HUES6 (cell line): ENCODE results near the gene USP36.
"Not testable (repeated sequence)": the region's sequence is repeated elsewhere in the genome, so short reads cannot be mapped to it uniquely, and the experiment has no call there.

ENCODE experiments used
- H3K27ac ChIP-seq: 2 replicates; pipeline ENCODE4 v1.7.0; 2013; ENCODE audit warnings: low read depth, mild to moderate bottlenecking, low read length, inconsistent platforms
- H3K27me3 ChIP-seq: 2 replicates; pipeline ENCODE4 v1.6.1; 2013; ENCODE audit warnings: low read length; ENCODE audit not compliant: control insufficient read depth, insufficient read depth
- H3K36me3 ChIP-seq: 2 replicates; pipeline ENCODE4 v1.6.1; 2013; ENCODE audit warnings: low read length; ENCODE audit not compliant: control insufficient read depth, insufficient read depth
- H3K4me1 ChIP-seq: 2 replicates; pipeline ENCODE4 v1.6.1; 2013; ENCODE audit warnings: low read length; ENCODE audit not compliant: control insufficient read depth, insufficient read depth
- H3K4me3 ChIP-seq: 2 replicates; pipeline ENCODE4 v1.5.1; 2013; ENCODE audit warnings: low read depth, low read length
- H3K9ac ChIP-seq: one replicate; pipeline ENCODE4 v1.6.1; 2013; ENCODE audit warnings: mild to moderate bottlenecking, low read length
- H3K9me3 ChIP-seq: 2 replicates; pipeline ENCODE4 v1.6.1; 2013; ENCODE audit warnings: low read depth, low read length; ENCODE audit not compliant: control insufficient read depth, insufficient read depth

USP36 gene

GRCh38 chr17:78840780-78841611 lies at the start of gene USP36:
Gene USP36, minus strand, starts transcription at chr17:78840814. Its CDS starts 4,451 bp downstream, at chr17:78836363.
- Histone ChIP-seq H3K27me3 (no peaks in the 10 kb centered on the region), H3K27ac (peak within 1 kb of the TSS; percentile 86), H3K4me3 (peak within 1 kb of the TSS; percentile 94), H3K9me3 (no peaks in the 10 kb centered on the region), H3K4me1 (peaks cover 17% of the 10 kb centered on the region), H3K9ac (peak within 1 kb of the TSS; percentile 92), H3K36me3 (peaks cover 26% of the 10 kb centered on the region)

GRCh38 chr17:78890096-78890495 lies 49.5 kb upstream of the USP36 start:
- not testable (repeated sequence) for H3K27me3 ChIP-seq, H3K36me3 ChIP-seq, H3K27ac ChIP-seq, H3K9me3 ChIP-seq, H3K4me1 ChIP-seq, H3K4me3 ChIP-seq, H3K9ac ChIP-seq

- Histone ChIP-seq H3K4me1 (peaks cover 4% of the 10 kb centered on the region), H3K27me3 (no peaks in the 10 kb centered on the region), H3K4me3 (no peak overlapping the region), H3K9ac (no peak overlapping the region), H3K36me3 (peaks cover 4% of the 10 kb centered on the region), H3K27ac (no peak overlapping the region), H3K9me3 (no peaks in the 10 kb centered on the region)
Measured at GRCh38 chr17:78889531-78889930, 48.9 kb upstream of the USP36 start.

- H3K9ac ChIP-seq, result no peak overlapping the region
- H3K4me3 ChIP-seq, result no peak overlapping the region
- no peaks in the 10 kb centered on the region for H3K27me3 ChIP-seq
- H3K4me1 ChIP-seq, result peaks cover 9% of the 10 kb centered on the region
- no peak overlapping the region for H3K27ac ChIP-seq
- peaks cover 4% of the 10 kb centered on the region for H3K36me3 ChIP-seq
- H3K9me3 ChIP-seq, result no peaks in the 10 kb centered on the region
Measured at GRCh38 chr17:78888941-78889518, 48.4 kb upstream of the USP36 start.

- H3K9me3 ChIP-seq, result no peaks in the 10 kb centered on the region
- no peaks in the 10 kb centered on the region for H3K36me3 ChIP-seq
- H3K4me3 ChIP-seq, result no peak overlapping the region
- peaks cover 26% of the 10 kb centered on the region for H3K4me1 ChIP-seq
- no peak overlapping the region for H3K27ac ChIP-seq
- no peak overlapping the region for H3K9ac ChIP-seq
- H3K27me3 ChIP-seq, result no peaks in the 10 kb centered on the region
Measured at GRCh38 chr17:78886954-78887353, 46.3 kb upstream of the USP36 start.

GRCh38 chr17:78885956-78886355 lies 45.3 kb upstream of the USP36 start:
- H3K9me3 ChIP-seq, result no peaks in the 10 kb centered on the region
- H3K36me3 ChIP-seq, result no peaks in the 10 kb centered on the region
- no peak overlapping the region for H3K4me3 ChIP-seq
- no peaks in the 10 kb centered on the region for H3K27me3 ChIP-seq
- no peak overlapping the region for H3K9ac ChIP-seq
- peaks cover 26% of the 10 kb centered on the region for H3K4me1 ChIP-seq
- H3K27ac ChIP-seq, result no peak overlapping the region

GRCh38 chr17:78884876-78885667 lies 44.5 kb upstream of the USP36 start:
- Histone ChIP-seq H3K27me3 (no peaks in the 10 kb centered on the region), H3K4me3 (no peak overlapping the region), H3K36me3 (no peaks in the 10 kb centered on the region), H3K9me3 (no peaks in the 10 kb centered on the region), H3K4me1 (peaks cover 26% of the 10 kb centered on the region), H3K27ac (no peak overlapping the region), H3K9ac (no peak overlapping the region)

GRCh38 chr17:78884148-78884825 lies 43.7 kb upstream of the USP36 start:
- Histone ChIP-seq H3K27ac (peak overlapping the region; percentile 8; the same call in 1 of the 2 replicates), H3K4me1 (peaks cover 30% of the 10 kb centered on the region), H3K9me3 (no peaks in the 10 kb centered on the region), H3K36me3 (no peaks in the 10 kb centered on the region), H3K4me3 (peak overlapping the region; percentile 4; the same call in 1 of the 2 replicates), H3K27me3 (no peaks in the 10 kb centered on the region), H3K9ac (peak overlapping the region; percentile 46)

- Histone ChIP-seq H3K9ac (peak overlapping the region; percentile 64), H3K4me1 (peaks cover 32% of the 10 kb centered on the region), H3K27me3 (no peaks in the 10 kb centered on the region), H3K9me3 (no peaks in the 10 kb centered on the region), H3K4me3 (peak overlapping the region; percentile 4; the same call in 1 of the 2 replicates), H3K27ac (peak overlapping the region; percentile 2; the same call in 1 of the 2 replicates), H3K36me3 (no peaks in the 10 kb centered on the region)
Measured at GRCh38 chr17:78883533-78884131, 43.0 kb upstream of the USP36 start.

GRCh38 chr17:78883089-78883532 lies 42.5 kb upstream of the USP36 start:
- Histone ChIP-seq H3K4me1 (peaks cover 32% of the 10 kb centered on the region), H3K27me3 (no peaks in the 10 kb centered on the region), H3K36me3 (no peaks in the 10 kb centered on the region), H3K9me3 (no peaks in the 10 kb centered on the region), H3K27ac (peak overlapping the region; percentile 2; the same call in 1 of the 2 replicates), H3K4me3 (peak overlapping the region; percentile 4; the same call in 1 of the 2 replicates), H3K9ac (peak overlapping the region; percentile 64)
